Smooth muscle cell (in vitro differentiated cells): ENCODE data around the gene KCTD21. TPM values are rescaled to one million over a fixed set of nuclear protein-coding genes. Genes with fewer than 3 reads are reported as not detected.

Experiments used
- DNase-seq: peaks from one replicate; lab custom pipeline; 2025; ENCODE audit not compliant: unreplicated experiment; lab: John Stamatoyannopoulos, UW
- H2AFZ ChIP-seq: fragments of 200-600 bp; sonication (generic); 2 replicates; pipeline ENCODE4 v1.6.0; 2016; ENCODE audit warnings: antibody characterized with exemption, low read depth, mild to moderate bottlenecking
- H3F3A ChIP-seq: fragments of 200-600 bp; sonication (generic); 2 replicates; pipeline ENCODE4 v1.6.0; 2017; ENCODE audit warnings: antibody characterized with exemption, low read depth
- H3K27ac ChIP-seq: fragments of 200-600 bp; sonication (generic); 2 replicates; pipeline ENCODE4 v1.5.1; 2016; ENCODE audit warnings: low read depth, mild to moderate bottlenecking
- H3K27me3 ChIP-seq: fragments of 200-600 bp; sonication (generic); 2 replicates; pipeline ENCODE4 v1.6.1; 2016; ENCODE audit warnings: low read depth, mild to moderate bottlenecking
- H3K36me3 ChIP-seq: fragments of 200-600 bp; sonication (generic); 2 replicates; pipeline ENCODE4 v1.5.1; 2016; ENCODE audit warnings: low read depth
- H3K4me1 ChIP-seq: fragments of 200-600 bp; sonication (generic); 2 replicates; pipeline ENCODE4 v1.5.1; 2016; ENCODE audit warnings: low read depth
- H3K4me2 ChIP-seq: fragments of 200-600 bp; sonication (generic); 2 replicates; pipeline ENCODE4 v1.6.0; 2016; ENCODE audit warnings: mild to moderate bottlenecking
- H3K4me3 ChIP-seq: fragments of 200-600 bp; sonication (generic); 2 replicates; pipeline ENCODE4 v1.5.1; 2016; ENCODE audit warnings: mild to moderate bottlenecking
- H3K79me2 ChIP-seq: fragments of 200-600 bp; sonication (generic); 2 replicates; pipeline ENCODE4 v1.6.0; 2016; ENCODE audit warnings: low read depth, mild to moderate bottlenecking
- H3K9ac ChIP-seq: fragments of 200-600 bp; sonication (generic); 2 replicates; pipeline ENCODE4 v1.6.0; 2016; ENCODE audit warnings: low read depth
- H3K9me3 ChIP-seq: fragments of 200-600 bp; sonication (generic); replicated peaks from 2 replicates; pipeline ENCODE4 v1.5.1; 2016; ENCODE audit warnings: low read depth
- H4K20me1 ChIP-seq: fragments of 200-600 bp; sonication (generic); 2 replicates; pipeline ENCODE4 v1.6.0; 2016; ENCODE audit warnings: low read depth
- WGBS: methylation state at CpG from one replicate; pipeline ENCODE4 v1.1.7; 2016; ENCODE audit warnings: low lambda C conversion rate; 5-methylcytosine and 5-hydroxymethylcytosine counted together
- polyA plus RNA-seq: library from polyadenylated mRNA; unstranded; fragments of >200 nt; fragmentation: Nextera tagmentation; extraction: Ambion mirVana; gene quantifications from 2 replicates; pipeline ENCODE4 v1.2.1, GENCODE V29; 2016
- total RNA-seq: library from RNA; depleted of rRNA; stranded (reverse); fragments of >200 nt; gene quantifications from 2 replicates; pipeline ENCODE4 v1.2.3, GENCODE V29; 2014
- TF ChIP-seq, protein P1 (sequence below): fragments of 200-600 bp; sonication (generic); IDR thresholded peaks from 2 replicates; pipeline ENCODE4 v1.5.1; 2017; ENCODE audit warnings: borderline replicate concordance, mild to moderate bottlenecking, antibody characterized with exemption; ENCODE audit not compliant: insufficient read depth, poor library complexity, severe bottlenecking

Gene KCTD21
- total and polyA plus RNA-seq, 2 experiments from 2014 or later, result 4.9 to 23.5 TPM

GRCh38 chr11:78189174-78189724 lies 823 bp upstream of the KCTD21 start:
- H3K27ac ChIP-seq, result no peak overlapping the region
- peaks cover 56% of the 10 kb centered on the region for H4K20me1 ChIP-seq
- no peak for DNase-seq
- no peaks in the 10 kb centered on the region for H3K9me3 ChIP-seq
- 31% methylated on average over 18 of the region's 18 CpGs for WGBS
- H3K4me2 ChIP-seq, result peak overlapping the region; percentile 87
- peak overlapping the region; percentile 42 for H3K9ac ChIP-seq
- peaks cover 44% of the 10 kb centered on the region for H3K79me2 ChIP-seq
- H2AFZ ChIP-seq, result peak overlapping the region; percentile 58
- H3K4me1 ChIP-seq, result peaks cover 7% of the 10 kb centered on the region
- no peaks in the 10 kb centered on the region for H3K36me3 ChIP-seq
- peak overlapping the region; percentile 87 for H3K4me3 ChIP-seq
- no peaks in the 10 kb centered on the region for H3K27me3 ChIP-seq
- TF ChIP-seq, protein P1, sequence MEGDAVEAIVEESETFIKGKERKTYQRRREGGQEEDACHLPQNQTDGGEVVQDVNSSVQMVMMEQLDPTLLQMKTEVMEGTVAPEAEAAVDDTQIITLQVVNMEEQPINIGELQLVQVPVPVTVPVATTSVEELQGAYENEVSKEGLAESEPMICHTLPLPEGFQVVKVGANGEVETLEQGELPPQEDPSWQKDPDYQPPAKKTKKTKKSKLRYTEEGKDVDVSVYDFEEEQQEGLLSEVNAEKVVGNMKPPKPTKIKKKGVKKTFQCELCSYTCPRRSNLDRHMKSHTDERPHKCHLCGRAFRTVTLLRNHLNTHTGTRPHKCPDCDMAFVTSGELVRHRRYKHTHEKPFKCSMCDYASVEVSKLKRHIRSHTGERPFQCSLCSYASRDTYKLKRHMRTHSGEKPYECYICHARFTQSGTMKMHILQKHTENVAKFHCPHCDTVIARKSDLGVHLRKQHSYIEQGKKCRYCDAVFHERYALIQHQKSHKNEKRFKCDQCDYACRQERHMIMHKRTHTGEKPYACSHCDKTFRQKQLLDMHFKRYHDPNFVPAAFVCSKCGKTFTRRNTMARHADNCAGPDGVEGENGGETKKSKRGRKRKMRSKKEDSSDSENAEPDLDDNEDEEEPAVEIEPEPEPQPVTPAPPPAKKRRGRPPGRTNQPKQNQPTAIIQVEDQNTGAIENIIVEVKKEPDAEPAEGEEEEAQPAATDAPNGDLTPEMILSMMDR, result no peak
- peaks cover 10% of the 10 kb centered on the region for H3F3A ChIP-seq

GRCh38 chr11:78187366-78188285 lies 800 bp downstream of the KCTD21 start:
- Histone ChIP-seq H3K27ac (peak overlapping the region; percentile 83), H3F3A (peaks cover 10% of the 10 kb centered on the region), H4K20me1 (peaks cover 40% of the 10 kb centered on the region), H3K9ac (peak overlapping the region; percentile 69), H3K4me3 (peak overlapping the region; percentile 87), H2AFZ (peak overlapping the region; percentile 21), H3K36me3 (no peaks in the 10 kb centered on the region), H3K79me2 (peaks cover 37% of the 10 kb centered on the region), H3K9me3 (no peaks in the 10 kb centered on the region), H3K4me1 (peaks cover 7% of the 10 kb centered on the region), H3K27me3 (no peaks in the 10 kb centered on the region), H3K4me2 (peak overlapping the region; percentile 86)
- WGBS, result 31% methylated on average over 26 of the region's 31 CpGs
- TF ChIP-seq, protein P1, result no peak
- no peak for DNase-seq

DNA sequence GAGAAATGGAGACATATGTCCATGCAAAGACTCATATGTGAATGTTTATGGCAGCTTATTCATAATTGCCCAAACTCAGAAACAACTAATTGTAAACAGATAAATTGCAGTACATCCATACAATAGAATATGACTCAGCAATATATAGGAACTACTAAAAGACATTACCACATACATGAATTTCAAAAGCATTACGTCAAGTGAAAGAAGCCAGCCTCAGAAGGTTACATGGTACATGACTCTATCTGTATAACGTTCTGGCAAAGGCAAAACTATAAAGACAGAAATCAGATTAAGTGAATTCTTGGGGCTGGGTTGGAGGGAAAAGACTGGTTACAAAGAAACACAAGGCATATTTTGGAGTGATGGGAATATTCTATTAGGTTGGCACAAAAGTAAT lies 7.2 kb downstream of the KCTD21 start:
- TF ChIP-seq, protein P1, result no peak
- no peaks in the 10 kb centered on the region for H3K9me3 ChIP-seq
- H3K4me1 ChIP-seq, result no peaks in the 10 kb centered on the region
- H2AFZ ChIP-seq, result no peak overlapping the region
- H3K79me2 ChIP-seq, result peaks cover 12% of the 10 kb centered on the region
- H3F3A ChIP-seq, result no peaks in the 10 kb centered on the region
- no peak overlapping the region for H3K4me2 ChIP-seq
- H3K27ac ChIP-seq, result no peak overlapping the region
- H3K9ac ChIP-seq, result no peak overlapping the region
- DNase-seq, result no peak
- H4K20me1 ChIP-seq, result no peaks in the 10 kb centered on the region
- 80% methylated on average over 2 of the region's 2 CpGs for WGBS
- no peaks in the 10 kb centered on the region for H3K36me3 ChIP-seq
- H3K4me3 ChIP-seq, result no peak overlapping the region
- no peaks in the 10 kb centered on the region for H3K27me3 ChIP-seq
